ENCODE results near the gene PTPN7.
"Not testable (repeated sequence)": the region's sequence is repeated elsewhere in the genome, so short reads cannot be mapped to it uniquely, and the experiment has no call there.

PTPN7 gene
- total RNA-seq, result 19.5 to 150 (median 73.2) reads per million in 18 experiments

DNA sequence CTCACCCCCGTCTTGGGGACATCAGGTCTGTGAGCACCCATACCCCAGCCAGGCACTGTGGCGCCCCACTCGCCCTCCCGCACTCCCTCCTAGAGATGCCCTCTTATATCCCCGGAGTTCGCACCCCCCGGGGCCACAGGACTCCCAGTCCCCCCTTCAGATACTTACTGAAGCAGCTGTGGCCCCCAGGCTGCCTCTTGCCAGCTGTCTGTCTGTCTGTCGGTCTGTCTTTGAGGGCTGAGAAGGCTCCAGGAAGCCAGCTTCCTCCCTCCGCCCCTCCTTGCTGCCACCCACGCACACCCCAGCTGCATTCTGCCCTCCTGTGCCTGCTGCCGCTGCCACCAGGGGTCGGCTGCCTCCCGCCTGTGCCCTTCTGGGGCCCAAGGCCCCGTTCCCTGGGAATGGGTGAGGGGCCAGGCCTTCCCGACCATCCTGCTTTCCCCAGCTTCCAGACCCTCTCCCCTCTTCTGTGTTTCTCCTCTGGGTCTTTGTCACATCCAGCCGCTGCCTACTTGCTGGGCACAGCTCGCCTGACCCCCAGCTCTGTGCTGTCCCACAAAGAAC, at the start of gene PTPN7:
TSS of gene PTPN7 (minus strand) at position 226 of the 564 bp plus-strand sequence. CDS start 1,200 bp downstream, outside the sequence.
- peak; percentile 72 to 79 for DNase-seq

DNA sequence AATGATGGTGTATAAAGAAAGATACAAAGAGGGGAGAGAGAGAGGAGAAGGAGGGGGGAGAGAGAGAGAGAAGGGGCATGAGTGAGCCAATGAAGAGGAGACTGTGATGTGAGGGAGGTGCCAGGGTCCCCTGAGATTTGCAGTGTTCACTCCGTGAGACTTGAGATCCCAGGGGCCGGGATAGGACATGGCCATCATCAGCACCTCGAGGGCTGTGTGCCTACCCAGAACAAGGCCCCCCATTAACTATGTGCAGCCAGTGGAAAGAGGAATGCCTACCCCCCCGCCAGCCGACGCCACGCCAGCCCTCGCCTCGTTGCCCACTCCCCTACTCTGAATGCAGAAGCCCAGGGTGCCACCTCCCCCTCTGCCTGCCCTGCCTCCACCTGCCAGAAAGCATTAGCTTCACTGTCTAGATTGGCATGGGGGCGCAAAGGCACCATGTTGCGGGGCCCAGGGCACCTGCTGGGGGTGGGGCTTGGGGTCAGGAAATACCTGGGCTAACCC, 48.0 kb upstream of the PTPN7 start:
- no peak for DNase-seq

DNA sequence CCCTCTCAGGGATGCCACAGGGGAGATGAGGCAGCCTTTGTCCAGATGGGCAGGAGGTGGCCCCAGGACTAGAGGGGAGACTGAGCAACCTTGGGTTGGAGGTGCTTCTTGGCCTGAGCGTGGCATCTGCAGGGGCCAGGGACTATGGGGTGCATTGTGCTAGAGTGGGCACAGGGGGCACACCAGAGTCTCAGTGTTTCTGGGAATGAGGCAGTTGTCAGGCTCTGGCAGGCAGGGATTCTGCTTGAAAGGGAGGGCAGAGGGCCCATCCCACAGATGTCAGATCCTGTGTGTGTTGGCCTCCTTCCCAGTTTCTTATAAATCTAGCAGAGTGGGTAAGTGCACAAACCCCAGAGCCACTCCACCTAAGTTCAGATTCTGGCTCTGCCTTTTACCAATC, 46.9 kb upstream of the PTPN7 start:
- no peak for DNase-seq

DNA sequence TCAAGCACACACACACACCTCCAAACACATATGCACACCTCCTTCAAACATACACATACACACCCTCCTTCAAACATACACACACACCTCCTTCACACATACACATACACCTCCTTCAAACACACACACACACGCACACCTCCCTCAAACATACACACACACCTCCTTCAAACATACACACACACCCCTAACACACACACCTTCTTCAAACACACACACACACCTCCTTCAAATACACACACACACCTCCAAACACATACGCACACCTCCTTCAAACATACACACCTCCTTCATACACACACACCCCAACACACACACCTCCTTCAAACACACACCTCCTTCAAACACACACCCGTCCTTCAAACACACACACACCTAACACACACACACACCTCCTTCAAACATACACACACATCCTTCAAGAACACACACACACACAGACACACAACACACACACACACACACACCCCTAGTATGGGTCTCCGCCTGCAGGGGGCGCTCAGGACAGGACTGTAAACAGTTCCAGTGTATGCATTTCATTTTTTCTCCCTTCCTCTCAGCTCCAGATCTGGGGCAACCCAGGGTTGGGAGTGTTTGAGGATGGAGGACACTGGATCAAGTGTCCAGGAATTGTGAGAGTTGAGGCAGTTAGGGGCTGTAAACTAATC, 45.3 kb upstream of the PTPN7 start:
- peak; percentile 6 to 23 for DNase-seq

DNA sequence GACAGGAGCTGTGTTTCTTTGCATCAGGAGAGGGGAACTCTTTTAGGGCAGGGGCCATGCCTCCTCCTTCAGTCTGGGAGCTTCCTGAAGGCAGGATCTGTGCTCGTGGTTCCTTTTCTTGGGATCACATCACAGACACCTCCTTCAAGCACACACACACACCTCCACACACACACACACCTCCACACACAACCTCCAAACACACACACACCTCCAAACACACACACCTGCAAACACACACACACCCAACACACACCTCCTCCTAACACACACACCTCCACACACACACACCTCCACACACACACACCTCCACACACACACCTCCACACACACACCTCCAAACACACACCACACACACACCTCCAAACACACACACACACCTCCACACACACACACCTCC, 43.7 kb upstream of the PTPN7 start:
- no peak for DNase-seq

DNA sequence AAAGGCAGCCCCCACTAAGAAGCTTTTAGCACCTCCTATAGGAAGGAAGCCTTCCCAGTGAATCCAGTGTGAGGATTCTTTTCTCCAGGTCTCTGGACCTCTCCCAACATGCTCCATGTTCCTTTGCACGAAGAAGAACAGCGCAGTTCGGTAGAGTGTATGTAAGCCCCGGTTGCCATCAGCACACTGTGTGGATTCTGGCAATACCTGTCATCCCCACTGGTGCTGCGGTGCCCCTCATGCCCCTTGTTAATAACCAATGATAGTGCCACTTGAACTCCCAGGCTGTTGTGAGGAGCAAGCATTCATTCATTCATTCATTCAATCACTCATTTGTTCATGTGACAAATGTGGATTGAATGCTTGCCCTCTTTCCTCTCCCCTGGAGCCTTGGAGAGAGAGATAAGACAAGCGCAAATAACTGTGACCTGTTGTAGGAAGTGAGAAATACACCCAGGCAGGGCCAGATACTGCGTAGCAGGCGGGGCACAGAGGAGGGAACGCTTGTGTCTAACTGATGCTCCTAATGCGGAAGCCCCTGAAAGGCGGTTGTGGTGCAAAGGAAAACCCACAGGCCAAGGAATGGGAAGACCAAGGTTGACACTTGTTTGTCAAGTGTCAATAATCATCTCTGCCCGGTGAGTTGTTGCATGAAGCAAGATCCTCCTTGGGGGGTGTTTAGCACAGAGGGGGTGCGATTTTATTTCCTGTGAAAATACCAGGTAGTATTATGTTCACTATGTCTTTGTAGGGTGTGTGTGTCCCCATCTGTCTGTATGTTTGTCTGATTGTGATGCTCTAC, 43.0 kb upstream of the PTPN7 start:
- no peak for DNase-seq

DNA sequence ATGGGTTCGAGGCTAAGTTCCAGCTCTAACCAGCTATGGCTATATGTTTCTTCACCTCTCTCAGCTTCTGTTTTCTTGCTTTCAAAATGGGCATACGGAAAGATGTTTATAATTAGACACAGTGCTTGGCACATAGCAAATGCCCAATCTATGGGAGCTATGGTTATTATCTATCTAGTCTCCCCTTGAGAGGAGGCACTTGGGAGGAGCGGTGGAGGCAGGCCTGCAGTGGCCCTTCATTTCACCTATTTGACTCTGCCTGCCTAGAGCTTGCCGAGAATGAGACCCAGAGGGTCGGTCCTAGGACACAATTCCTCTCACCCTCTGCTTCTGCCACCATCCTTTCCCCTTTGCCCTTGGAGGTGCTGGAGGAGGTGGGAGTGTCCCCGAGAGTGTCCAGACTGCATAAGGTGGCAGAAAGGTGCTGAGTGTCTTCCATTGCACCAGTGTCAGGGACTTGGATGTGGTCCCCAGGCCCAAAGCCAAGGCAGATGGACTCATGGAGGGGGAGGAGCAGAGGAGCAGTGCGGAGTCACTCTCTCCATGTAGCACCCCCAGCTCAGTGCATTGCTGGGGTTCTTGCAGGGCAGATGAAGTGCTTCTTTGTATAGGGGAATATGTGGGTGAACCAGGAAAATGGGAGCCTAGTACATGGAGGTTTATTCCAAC, 42.2 kb upstream of the PTPN7 start:
- DNase-seq, result no peak

DNA sequence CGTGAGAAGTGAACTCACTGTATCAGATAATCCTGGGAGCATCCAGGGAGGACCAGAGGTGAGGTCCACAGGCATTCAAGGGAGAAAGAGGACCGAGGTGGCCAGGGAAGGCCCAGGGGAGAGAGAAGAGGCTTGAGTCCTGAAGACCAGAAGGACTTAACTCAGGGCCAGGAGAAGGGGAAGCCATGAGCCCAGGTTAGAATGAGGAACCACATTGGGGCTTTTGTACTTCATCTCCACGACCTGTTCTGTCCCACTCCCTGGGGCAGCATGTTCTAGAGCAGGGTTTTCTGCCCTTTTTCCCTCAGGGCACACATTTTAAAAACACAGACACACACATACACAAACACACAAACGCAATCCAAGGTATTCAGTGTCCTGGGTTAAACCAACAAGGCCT, 41.6 kb upstream of the PTPN7 start:
- DNase-seq, result no peak

DNA sequence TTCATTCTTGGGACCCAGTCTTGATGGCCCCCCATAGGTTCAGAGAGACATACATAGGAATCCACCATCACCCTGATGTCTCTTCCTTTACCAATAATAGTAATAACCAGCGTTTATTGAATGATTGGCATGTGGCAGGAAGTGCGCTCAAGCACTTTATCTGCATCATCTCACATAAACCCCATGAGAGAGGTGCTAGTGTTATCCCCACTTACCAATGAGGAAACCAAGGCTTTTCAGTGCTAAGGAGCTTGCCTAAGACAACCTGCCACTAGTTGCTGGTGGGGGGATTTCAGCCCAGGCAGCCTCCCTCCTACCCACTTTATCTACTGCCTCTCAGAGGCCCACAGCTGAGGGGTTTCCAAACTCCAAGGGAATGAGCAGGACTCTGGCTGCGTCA, 40.9 kb upstream of the PTPN7 start:
- DNase-seq, result no peak

DNA sequence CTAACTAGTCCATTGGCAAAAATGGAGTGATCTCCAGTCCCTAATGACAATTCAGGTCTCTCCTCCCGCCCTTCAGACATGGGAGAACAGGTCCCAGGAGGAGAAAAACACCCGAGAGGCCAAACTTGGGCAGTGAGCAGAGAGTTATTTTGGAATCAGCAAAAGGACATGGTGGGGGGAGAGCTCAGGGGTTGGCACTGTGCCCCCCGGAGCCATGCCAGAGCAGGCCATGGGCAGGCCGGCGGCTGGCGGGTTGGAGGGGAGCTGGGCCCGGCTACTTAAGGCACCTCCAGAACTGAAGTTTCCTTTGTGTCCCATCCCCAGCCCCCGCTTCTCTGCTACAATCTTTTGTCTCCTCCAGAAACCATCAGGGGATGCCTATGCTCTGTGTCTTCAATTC, 40.3 kb upstream of the PTPN7 start:
- no peak for DNase-seq

DNA sequence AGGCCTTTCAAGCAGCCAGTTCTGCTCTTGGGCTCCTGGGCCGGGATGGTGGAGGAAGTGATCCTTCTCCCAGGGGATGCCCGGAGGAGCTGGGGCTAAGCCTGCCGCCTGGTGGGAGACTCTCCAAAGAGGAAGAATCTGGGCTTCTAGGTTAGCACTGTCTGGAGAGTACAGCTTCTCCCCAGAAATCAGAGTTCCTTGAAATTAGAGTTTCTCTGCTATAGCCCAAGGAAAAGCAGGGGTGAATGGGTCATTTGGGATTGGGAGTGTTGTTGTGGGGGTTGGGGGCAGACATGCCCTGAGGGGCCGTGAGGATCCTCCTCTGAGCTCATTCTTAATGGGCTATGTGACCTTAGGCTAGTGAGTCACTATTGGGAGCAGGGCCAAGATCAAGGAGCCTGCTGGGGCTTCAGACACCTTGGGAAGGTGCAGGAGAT, 39.7 kb upstream of the PTPN7 start:
- no peak for DNase-seq

DNA sequence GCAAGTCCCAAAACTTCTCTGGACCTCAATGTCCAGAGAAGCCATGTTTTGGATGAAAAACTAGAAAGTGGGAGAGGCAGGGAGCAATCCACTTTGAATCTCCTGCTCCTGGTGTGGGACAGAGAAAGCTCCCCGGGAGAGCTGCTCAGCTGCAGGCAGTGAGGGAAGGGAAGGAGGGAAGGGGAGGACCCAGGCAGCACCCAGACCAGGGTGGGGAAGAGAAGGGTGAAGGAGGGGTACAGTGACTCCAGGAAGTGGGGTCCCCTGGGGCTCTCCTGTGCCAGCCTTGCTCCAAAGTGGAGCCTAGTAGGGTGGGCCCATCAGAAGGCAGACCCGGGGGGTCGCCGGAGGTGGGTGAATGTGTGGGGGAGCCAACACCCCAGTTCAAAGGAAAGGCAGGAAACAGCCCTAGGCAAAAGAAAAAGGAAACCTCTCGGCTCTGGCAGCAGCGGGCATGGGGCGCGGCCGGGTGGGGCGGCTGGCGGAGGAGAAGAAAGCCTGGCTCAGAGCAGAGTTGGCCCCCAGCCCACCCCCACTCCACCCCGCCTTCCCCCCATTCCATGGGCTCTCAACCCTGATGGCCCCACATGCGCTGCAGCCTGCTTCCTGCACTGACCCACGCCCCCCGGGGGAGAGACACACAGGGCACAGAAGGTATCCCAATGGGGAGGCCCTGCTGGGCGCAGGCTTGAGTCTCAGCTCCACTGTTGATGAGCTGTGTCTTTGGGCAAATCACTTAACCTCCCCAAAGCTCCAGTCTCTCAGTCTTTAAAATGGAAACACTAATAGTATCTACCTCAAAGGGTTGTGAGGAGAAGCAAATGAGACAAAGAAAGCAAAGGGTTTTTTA, 38.9 kb upstream of the PTPN7 start:
- no peak for DNase-seq

DNA sequence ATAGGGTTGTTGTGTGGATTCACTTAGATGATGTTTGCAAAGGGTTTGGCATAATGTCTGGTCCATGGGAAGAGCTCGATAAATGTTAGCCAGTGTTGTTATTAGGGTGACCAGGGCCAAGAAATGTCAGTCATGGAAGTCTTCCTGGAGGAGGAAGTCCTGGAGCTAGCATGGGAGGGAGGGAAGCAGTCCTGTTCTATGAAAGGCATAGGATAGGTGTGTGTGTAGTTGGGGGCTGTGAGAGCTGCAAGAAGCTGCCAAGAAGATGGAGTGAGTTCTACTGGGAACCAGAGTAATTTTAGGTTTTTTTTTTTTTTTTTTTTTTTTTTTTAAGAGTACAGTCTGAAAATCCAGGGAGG, 37.9 kb upstream of the PTPN7 start:
- DNase-seq, result no peak

DNA sequence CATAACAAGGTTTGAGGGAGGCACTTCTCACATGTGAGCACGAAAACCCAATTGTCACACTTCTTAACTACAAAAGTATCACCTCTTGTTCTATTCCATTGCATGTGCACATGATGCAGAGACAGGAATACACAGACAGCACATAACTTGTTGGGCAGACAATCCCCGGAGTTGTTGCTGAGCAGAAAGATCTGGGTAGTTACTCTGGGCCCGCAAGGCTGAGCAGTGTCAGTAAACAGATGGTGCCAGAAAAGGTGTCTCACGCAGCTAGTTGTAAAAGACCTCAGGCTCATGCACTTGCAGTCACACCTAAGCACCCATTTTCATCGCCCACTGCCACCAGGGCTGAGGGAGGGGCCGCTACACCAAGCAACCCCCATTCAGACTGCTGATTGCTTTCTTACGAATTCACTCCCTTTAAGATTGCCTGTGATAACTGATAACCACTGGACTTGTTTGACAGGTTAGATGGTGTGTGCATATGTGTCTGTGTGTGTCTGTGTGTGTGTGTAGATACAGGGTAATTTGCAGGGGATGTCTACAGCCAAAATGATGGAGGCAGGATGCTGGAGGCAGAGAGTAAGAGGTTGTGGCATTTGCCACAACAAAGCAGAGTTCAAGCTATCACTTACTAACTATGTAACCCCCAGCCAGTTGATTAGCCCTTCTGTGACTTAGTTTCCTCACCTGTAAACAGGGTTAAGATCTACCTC, 37.4 kb upstream of the PTPN7 start:
- no peak for DNase-seq

DNA sequence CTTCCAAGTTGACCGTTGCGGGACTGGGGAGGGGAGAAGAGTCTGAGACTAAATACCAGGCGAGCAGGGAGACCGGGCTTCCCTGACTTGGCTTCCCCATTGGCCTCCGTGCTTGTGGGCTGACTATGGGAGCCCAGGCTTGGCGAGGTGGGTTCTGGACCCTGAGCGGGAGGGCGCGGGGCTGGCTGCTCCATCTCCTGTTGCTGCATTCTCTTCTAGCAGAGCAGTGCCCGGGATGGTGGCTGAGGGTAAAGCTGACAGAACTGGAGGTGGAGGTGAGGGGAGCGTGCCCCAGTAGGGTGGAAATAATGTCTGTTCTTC, 33.9 kb upstream of the PTPN7 start:
- DNase-seq, result no peak

DNA sequence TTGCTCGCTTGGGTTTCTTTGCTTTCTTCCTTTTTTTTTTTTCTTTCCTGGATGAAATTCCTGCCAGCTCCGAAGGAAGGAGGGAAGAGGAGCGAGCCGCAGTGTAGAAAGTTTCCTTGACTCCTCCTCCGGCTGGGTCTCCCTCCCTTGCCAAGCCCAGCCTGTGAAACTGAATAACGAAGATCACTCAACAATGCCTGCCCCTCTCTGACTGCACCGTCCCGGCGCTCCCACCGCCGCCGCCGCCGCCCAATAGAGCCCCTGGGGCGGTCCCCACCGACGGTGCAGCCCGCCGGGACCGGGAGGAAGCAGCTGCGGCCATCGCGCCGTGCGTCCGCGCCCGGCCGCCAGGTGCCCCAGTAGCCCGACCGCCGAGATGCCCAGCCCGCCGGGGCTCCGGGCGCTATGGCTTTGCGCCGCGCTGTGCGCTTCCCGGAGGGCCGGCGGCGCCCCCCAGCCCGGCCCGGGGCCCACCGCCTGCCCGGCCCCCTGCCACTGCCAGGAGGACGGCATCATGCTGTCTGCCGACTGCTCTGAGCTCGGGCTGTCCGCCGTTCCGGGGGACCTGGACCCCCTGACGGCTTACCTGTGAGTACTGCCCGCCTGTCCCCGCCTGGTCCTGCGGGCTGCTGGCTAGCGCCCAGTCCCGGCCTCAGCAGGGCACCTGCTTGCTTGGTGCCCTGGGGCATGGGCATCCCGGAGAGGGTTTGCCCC, 33.4 kb upstream of the PTPN7 start, which contains the start of gene LGR6:
TSS of gene LGR6 (plus strand) at position 186 of the 714 bp plus-strand sequence. CDS start at position 377, 191 bp downstream.
- DNase-seq, result no peak

DNA sequence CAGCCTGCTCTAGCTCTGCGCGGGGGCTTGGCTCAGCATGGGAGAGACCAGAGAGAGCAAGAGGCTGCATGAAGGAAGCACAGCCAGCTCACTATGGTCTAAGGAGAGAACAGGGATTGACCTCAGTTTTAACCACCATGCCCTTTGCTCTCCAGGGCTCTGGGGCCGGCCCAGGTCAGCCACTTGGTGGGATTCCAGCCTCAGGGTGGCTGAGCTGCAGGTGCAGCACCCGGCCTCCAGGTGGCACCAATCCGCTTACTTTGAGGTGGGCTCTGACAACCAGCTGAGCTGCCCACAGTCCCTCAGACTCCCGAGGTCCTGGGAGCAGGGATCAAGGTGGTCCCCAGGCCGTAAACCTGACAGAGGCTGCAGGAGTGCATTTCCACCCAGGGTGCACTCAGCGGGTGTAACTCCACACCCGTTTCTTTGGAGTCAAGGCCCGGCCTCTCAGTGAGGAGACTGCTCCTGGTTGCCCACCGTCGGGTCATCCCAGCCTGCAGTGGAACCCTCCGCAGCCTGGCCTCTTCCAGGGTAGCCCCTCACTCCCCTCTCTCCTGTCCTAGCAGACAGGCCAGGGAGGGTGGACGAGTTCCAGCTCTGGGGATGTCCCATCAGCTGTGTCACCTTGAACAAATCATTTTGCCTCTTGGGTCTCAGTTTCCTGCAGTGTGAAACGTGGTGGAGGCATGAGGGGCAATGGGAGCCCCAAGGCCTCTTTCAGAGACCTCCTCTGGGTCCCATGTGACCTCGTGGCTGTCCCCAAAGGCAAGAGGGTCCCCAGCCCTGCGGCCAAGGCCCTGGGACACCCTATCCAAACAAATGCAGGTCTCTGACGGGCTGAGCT, 32.6 kb upstream of the PTPN7 start:
- DNase-seq, result peak; percentile 43 to 54

DNA sequence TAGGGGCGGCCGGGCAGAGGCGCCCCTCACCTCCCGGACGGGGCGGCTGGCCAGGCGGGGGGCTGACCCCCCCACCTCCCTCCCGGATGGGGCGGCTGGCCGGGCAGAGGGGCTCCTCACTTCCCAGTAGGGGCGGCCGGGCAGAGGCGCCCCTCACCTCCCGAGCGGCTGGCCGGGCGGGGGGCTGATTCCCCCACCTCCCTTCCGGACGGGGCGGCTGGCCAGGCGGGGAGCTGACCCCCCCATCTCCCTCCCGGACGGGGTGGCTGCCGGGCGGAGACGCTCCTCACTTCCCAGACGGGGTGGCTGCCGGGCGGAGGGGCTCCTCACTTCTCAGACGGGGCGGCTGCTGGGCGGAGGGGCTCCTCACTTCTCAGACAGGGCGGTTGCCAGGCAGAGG, 31.0 kb upstream of the PTPN7 start:
- not testable (repeated sequence) for DNase-seq

DNA sequence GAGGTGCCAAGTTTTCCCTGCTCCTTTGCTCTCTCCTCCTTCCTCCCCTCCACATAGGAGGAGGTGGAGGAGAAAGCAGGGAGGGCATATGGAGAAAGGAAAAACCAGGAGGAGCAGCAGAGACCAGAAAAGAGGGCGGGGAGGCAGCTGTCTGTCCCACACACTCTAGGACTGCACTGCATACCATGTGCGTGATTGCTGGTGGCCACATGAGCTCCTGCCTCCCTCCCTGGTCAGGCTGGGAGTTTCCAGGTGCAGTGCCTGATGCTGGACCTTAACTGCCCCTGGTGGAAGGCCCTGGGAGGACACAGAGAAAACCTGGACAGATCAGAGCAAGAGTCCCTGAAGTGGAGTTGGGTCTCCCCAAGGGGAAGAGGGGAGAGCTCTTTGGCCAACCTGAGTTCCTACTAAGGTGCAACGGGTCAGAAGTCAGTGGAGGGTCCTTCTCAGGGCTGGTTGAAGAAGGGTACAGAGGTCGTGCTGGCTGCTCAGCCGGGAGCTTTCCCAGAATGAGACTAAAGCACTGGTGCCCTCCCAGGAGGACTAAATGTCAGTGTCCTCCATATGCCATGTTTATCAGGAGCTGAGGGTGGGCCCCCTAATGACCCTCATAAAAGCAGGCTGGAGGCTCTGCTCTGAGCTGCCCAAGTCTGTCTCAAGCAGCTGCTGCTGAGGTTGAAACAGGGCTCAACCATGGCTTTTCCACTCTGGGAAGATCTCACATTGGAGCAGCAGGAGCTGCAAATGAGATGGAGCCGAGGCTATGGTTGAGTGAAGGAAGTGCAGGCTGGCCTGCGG, 29.7 kb upstream of the PTPN7 start:
- DNase-seq, result no peak
